ENCODE measurements around the gene PCMTD2.

PCMTD2 gene

GRCh38 chr20:64237316-64237715 lies 18.2 kb upstream of the PCMTD2 start:
- DNase-seq (ENCODE audit: low read depth): no peak
- no peak for TF ChIP-seq CTCF (conservative IDR thresholded peaks at IDR 0.05; ENCODE audit: control insufficient read depth, insufficient read depth, low read depth, low read length)
- no peak overlapping the region for H3K4me3 ChIP-seq (ENCODE audit: control insufficient read depth, low read depth, low read length)

DNA sequence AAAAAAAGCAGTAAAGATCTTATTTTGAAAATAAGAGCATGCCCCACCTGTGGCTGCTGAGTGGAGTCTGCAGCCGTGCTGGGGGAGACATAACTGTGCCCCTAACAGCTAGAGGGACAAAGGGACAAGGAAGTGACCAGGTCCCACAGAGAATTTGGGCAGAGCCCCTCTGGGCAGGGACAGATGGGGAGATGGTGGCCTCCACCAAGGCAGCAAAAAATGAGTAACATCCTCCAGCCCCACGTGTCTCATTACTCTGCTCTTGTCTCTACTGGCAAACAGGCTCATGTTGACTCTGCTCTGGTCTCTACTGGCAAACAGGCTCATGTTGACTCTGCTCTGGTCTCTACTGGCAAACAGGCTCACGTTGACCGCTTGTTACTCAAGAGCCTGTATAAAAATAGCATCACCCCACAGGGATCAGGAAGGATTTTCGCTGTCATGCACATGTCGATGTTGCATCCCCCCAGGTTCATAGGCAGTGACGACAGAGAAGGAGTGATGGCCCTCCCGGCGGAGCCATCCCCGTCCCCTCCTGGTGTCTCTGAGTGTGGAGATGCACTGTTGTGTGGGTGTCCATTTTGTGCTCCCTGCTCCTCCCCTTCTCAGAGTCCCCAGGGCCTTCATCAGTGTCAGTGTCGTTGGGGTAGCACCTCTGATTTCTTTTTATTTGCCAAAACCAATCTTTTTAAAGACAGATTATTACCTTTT lies 17.3 kb upstream of the PCMTD2 start:
- H3K4me3 ChIP-seq (ENCODE audit: control insufficient read depth, low read depth, low read length): no peak overlapping the region
- TF ChIP-seq CTCF (conservative IDR thresholded peaks at IDR 0.05; ENCODE audit: control insufficient read depth, insufficient read depth, low read depth, low read length): no peak
- no peak for DNase-seq (ENCODE audit: low read depth)

DNA sequence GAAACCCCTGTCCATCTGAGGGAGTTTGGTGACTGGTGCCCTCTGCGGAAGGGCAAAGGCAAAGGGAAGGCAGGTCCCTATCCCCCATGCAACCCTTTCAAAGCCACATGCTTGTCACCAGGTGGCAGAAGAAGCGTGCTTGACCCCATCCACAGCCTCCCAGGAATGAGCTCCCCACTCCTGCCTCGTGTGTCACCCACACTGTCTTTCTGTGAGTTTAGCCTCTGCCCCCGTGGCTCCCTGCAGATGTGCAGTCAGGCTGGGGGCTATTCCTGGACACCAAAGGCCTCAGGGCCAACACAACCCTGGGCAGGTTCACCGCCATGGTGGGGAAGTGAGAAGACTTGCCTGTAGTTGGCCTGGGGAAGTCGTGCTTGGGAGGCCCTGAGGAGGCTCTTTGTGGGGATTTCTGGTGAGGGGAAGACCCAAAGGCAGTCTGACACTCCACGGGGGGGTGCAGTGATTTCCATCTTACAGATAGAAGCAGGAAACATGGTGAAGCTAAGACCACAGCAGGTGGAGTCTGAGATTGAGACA lies 16.6 kb upstream of the PCMTD2 start:
- no peak for DNase-seq (ENCODE audit: low read depth)
- TF ChIP-seq CTCF (conservative IDR thresholded peaks at IDR 0.05; ENCODE audit: control insufficient read depth, insufficient read depth, low read depth, low read length): no peak

DNA sequence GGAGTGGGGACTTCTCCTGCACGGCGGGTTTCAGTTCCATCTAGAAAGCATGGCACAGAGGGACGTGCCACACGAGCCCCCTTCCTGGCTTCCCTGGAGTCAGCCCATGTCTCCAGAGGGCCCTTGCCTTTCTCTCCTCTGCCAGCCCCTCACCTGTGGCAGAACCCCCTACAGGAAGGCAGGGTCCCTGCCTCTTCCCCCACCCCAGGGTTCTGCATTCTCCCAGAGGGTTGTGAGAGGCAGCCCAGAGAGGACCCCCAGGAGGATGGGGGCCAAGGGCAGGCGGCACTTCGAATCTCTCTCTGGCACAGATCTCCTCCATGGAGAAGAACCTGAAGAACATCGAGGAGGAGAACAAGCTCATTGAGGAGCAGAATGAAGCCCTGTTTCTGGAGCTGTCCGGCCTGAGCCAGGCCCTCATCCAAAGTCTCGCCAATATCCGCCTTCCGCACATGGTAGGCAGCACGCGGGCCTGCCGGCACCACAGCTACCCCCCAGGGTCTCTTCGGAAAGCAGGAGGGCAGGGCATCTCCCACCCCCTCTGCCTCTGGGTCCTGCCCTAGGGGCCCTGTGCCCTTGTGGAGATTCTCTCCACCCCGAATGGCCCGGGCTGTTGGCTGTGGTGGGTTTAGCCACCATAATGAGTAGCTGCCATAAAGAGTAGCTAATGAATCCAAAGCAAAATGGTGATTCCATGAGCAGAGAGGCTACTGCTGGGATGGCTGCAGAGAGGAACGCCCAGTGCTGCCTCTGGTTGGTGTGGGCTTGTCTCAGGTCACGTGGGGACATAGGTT lies 15.9 kb upstream of the PCMTD2 start:
- no peak overlapping the region for H3K4me3 ChIP-seq (ENCODE audit: control insufficient read depth, low read depth, low read length)
- no peak for DNase-seq (ENCODE audit: low read depth)
- TF ChIP-seq CTCF (conservative IDR thresholded peaks at IDR 0.05; ENCODE audit: control insufficient read depth, insufficient read depth, low read depth, low read length): no peak

More for the DNA sequence above, 16.6 kb upstream of the PCMTD2 start:
- H3K4me3 ChIP-seq (ENCODE audit: control insufficient read depth, low read depth, low read length): no peak overlapping the region

- no peak for DNase-seq (ENCODE audit: low read depth)
- TF ChIP-seq CTCF (conservative IDR thresholded peaks at IDR 0.05; ENCODE audit: control insufficient read depth, insufficient read depth, low read depth, low read length): no peak
- H3K4me3 ChIP-seq (ENCODE audit: control insufficient read depth, low read depth, low read length): no peak overlapping the region
Measured at GRCh38 chr20:64240243-64241015, 15.1 kb upstream of the PCMTD2 start.

DNA sequence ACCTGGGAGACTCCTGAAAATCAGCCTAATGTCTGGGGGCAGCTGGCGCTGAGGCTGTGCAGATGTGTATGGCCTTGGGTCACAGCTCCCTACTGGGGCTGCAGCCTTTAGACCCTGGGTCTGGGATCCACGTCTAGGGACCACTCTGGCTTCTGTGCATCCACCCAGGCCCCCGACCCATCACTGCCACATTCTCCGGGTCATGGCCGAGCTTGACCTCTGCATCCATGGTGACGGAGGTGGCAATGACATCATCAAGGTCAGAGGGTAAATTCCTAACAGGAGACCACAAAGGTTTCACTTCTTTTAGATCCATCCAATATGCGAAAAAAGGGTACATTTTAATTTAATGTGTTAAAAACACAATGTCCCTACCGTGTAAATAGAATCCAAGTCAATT lies 14.5 kb upstream of the PCMTD2 start:
- H3K4me3 ChIP-seq (ENCODE audit: control insufficient read depth, low read depth, low read length): no peak overlapping the region
- TF ChIP-seq CTCF (conservative IDR thresholded peaks at IDR 0.05; ENCODE audit: control insufficient read depth, insufficient read depth, low read depth, low read length): no peak
- DNase-seq (ENCODE audit: low read depth): no peak
